ENCODE data around the gene PPARA. TPM values are rescaled to one million over a fixed set of nuclear protein-coding genes. Genes with fewer than 3 reads are reported as not detected.

The PPARA gene
- total RNA-seq, 1 donor from 2014 or later = 8.4 TPM

GRCh38 chr22:46153930-46154329, 3.6 kb downstream of the PPARA start:
- no peaks in the 10 kb centered on the region for H3K79me2 ChIP-seq (ENCODE audit: insufficient read depth, low read length)
- FAIRE-seq = no peak

GRCh38 chr22:46156031-46156430, 5.7 kb downstream of the PPARA start:
- Mint-ChIP-seq H3K4me1 (ENCODE audit: low read depth, unreplicated experiment) (peaks cover 11% of the 10 kb centered on the region), H3K9me3 (ENCODE audit: unreplicated experiment) (no peaks in the 10 kb centered on the region), H3K27ac (ENCODE audit: unreplicated experiment) (no peak overlapping the region), H3K27me3 (ENCODE audit: low read depth, unreplicated experiment) (peaks cover 5% of the 10 kb centered on the region), H3K4me3 (ENCODE audit: unreplicated experiment) (no peak overlapping the region), H3K36me3 (ENCODE audit: low read depth, unreplicated experiment) (peaks cover 8% of the 10 kb centered on the region)
- Histone ChIP-seq H3K9me3 (ENCODE audit: insufficient read depth, low read depth, low read length) (no peaks in the 10 kb centered on the region), H3K36me3 (ENCODE audit: insufficient read depth, low read length) (peaks cover 2% of the 10 kb centered on the region), H3K4me1 (ENCODE audit: insufficient read depth, low read length) (peaks cover 16% of the 10 kb centered on the region), H3K27ac (ENCODE audit: low read depth, low read length) (no peak overlapping the region), H3K4me3 (ENCODE audit: insufficient read depth, low read depth, low read length) (no peak overlapping the region), H4K20me1 (ENCODE audit: insufficient read depth, low read length) (peaks cover 29% of the 10 kb centered on the region), H2AFZ (ENCODE audit: low read depth, low read length) (no peak overlapping the region), H3K27me3 (ENCODE audit: insufficient read depth, low read length) (no peaks in the 10 kb centered on the region), H3K4me2 (ENCODE audit: low read length) (no peak overlapping the region), H3K79me2 (ENCODE audit: insufficient read depth, low read length) (no peaks in the 10 kb centered on the region), H3K9ac (ENCODE audit: low read length) (no peak overlapping the region)
- TF ChIP-seq EZH2 (IDR thresholded peaks at IDR 0.05; ENCODE audit: insufficient read depth, low read length) (no peak), CTCF (IDR thresholded peaks at IDR 0.05; ENCODE audit: insufficient read depth, low read depth, low read length) (no peak)
- no peak for FAIRE-seq
- no peak for DNase-seq (ENCODE audit: low read depth)

More at GRCh38 chr22:46153930-46154329, 3.6 kb downstream of the PPARA start:
- Mint-ChIP-seq H3K4me3 (ENCODE audit: unreplicated experiment) (no peak overlapping the region), H3K9me3 (ENCODE audit: unreplicated experiment) (no peaks in the 10 kb centered on the region), H3K27ac (ENCODE audit: unreplicated experiment) (no peak overlapping the region), H3K27me3 (ENCODE audit: low read depth, unreplicated experiment) (peaks cover 10% of the 10 kb centered on the region), H3K36me3 (ENCODE audit: low read depth, unreplicated experiment) (peaks cover 8% of the 10 kb centered on the region), H3K4me1 (ENCODE audit: low read depth, unreplicated experiment) (peaks cover 2% of the 10 kb centered on the region)
- TF ChIP-seq EZH2 (IDR thresholded peaks at IDR 0.05; ENCODE audit: insufficient read depth, low read length) (no peak), CTCF (IDR thresholded peaks at IDR 0.05; ENCODE audit: insufficient read depth, low read depth, low read length) (no peak)
- Histone ChIP-seq H3K4me3 (ENCODE audit: insufficient read depth, low read depth, low read length) (no peak overlapping the region), H3K9me3 (ENCODE audit: insufficient read depth, low read depth, low read length) (no peaks in the 10 kb centered on the region), H3K27ac (ENCODE audit: low read depth, low read length) (no peak overlapping the region), H3K4me1 (ENCODE audit: insufficient read depth, low read length) (peaks cover 11% of the 10 kb centered on the region), H4K20me1 (ENCODE audit: insufficient read depth, low read length) (peaks cover 20% of the 10 kb centered on the region), H3K9ac (ENCODE audit: low read length) (no peak overlapping the region), H3K4me2 (ENCODE audit: low read length) (no peak overlapping the region), H3K27me3 (ENCODE audit: insufficient read depth, low read length) (peaks cover 6% of the 10 kb centered on the region), H3K36me3 (ENCODE audit: insufficient read depth, low read length) (peaks cover 2% of the 10 kb centered on the region), H2AFZ (ENCODE audit: low read depth, low read length) (no peak overlapping the region)
- DNase-seq (ENCODE audit: low read depth) = no peak

- TF ChIP-seq CTCF (IDR thresholded peaks at IDR 0.05; ENCODE audit: insufficient read depth, low read depth, low read length) = no peak
- TF ChIP-seq EZH2 (IDR thresholded peaks at IDR 0.05; ENCODE audit: insufficient read depth, low read length) = no peak
- FAIRE-seq = no peak
- Histone ChIP-seq H3K79me2 (ENCODE audit: insufficient read depth, low read length) (no peaks in the 10 kb centered on the region), H3K9me3 (ENCODE audit: insufficient read depth, low read depth, low read length) (no peaks in the 10 kb centered on the region), H3K36me3 (ENCODE audit: insufficient read depth, low read length) (peaks cover 2% of the 10 kb centered on the region), H3K27ac (ENCODE audit: low read depth, low read length) (no peak overlapping the region), H2AFZ (ENCODE audit: low read depth, low read length) (no peak overlapping the region), H4K20me1 (ENCODE audit: insufficient read depth, low read length) (peaks cover 34% of the 10 kb centered on the region), H3K9ac (ENCODE audit: low read length) (no peak overlapping the region), H3K27me3 (ENCODE audit: insufficient read depth, low read length) (no peaks in the 10 kb centered on the region), H3K4me1 (ENCODE audit: insufficient read depth, low read length) (peaks cover 9% of the 10 kb centered on the region), H3K4me2 (ENCODE audit: low read length) (no peak overlapping the region), H3K4me3 (ENCODE audit: insufficient read depth, low read depth, low read length) (no peak overlapping the region)
- DNase-seq (ENCODE audit: low read depth) = no peak
- H3K4me1 Mint-ChIP-seq (ENCODE audit: low read depth, unreplicated experiment) = peaks cover 9% of the 10 kb centered on the region
- no peak overlapping the region for H3K4me3 Mint-ChIP-seq (ENCODE audit: unreplicated experiment)
- peaks cover 6% of the 10 kb centered on the region for H3K36me3 Mint-ChIP-seq (ENCODE audit: low read depth, unreplicated experiment)
- H3K27me3 Mint-ChIP-seq (ENCODE audit: low read depth, unreplicated experiment) = peaks cover 3% of the 10 kb centered on the region
- H3K27ac Mint-ChIP-seq (ENCODE audit: unreplicated experiment) = no peak overlapping the region
- no peaks in the 10 kb centered on the region for H3K9me3 Mint-ChIP-seq (ENCODE audit: unreplicated experiment)
These were observed 8.0 kb downstream of the PPARA start for GRCh38 chr22:46158283-46158682.

Measured in astrocyte (in vitro differentiated cells and primary cell).